Glomerular endothelial cell (primary cell): ENCODE data around the gene CYS1. TPM values are rescaled to one million over a fixed set of nuclear protein-coding genes. Genes with fewer than 3 reads are reported as not detected.
"Not testable (repeated sequence)": the region's sequence is repeated elsewhere in the genome, so short reads cannot be mapped to it uniquely, and the experiment has no call there.

Experiments used
- DNase-seq: peaks from one replicate; pipeline ENCODE4 v3.0.0-alpha.2; 2011; ENCODE audit warnings: low read depth, low spot score; ENCODE audit errors: extremely low read depth
- total RNA-seq: library from RNA; depleted of rRNA; stranded (reverse); fragments of >200 nt; gene quantifications from 2 replicates; pipeline ENCODE4 v1.2.3, GENCODE V29; 2015

The CYS1 gene
- total RNA-seq, 1 donor from 2014 or later = 0.12 TPM

GRCh38 chr2:10016001-10016801 lies 64.0 kb downstream of the CYS1 start:
- DNase-seq = no peak

GRCh38 chr2:10015376-10015989 lies 64.7 kb downstream of the CYS1 start:
- DNase-seq = not testable (repeated sequence)

- DNase-seq = no peak
These were observed 65.6 kb downstream of the CYS1 start for GRCh38 chr2:10014418-10015190.

- DNase-seq = not testable (repeated sequence)
These were observed 66.4 kb downstream of the CYS1 start for GRCh38 chr2:10013651-10014417.

GRCh38 chr2:10012963-10013461 lies 67.2 kb downstream of the CYS1 start:
- no peak for DNase-seq

GRCh38 chr2:10012366-10012962 lies 67.7 kb downstream of the CYS1 start:
- not testable (repeated sequence) for DNase-seq

GRCh38 chr2:10011606-10012325 lies 68.4 kb downstream of the CYS1 start:
- not testable (repeated sequence) for DNase-seq

- DNase-seq = not testable (repeated sequence)
These were observed 69.2 kb downstream of the CYS1 start for GRCh38 chr2:10010861-10011605.

- no peak for DNase-seq
These were observed 70.1 kb downstream of the CYS1 start for GRCh38 chr2:10009811-10010781.

- DNase-seq = no peak
These were observed 70.9 kb downstream of the CYS1 start for GRCh38 chr2:10009271-10009810.

GRCh38 chr2:10008809-10009176 lies 71.4 kb downstream of the CYS1 start:
- no peak for DNase-seq

- no peak for DNase-seq
These were observed 72.0 kb downstream of the CYS1 start for GRCh38 chr2:10007921-10008808.

- DNase-seq = no peak
These were observed 72.8 kb downstream of the CYS1 start for GRCh38 chr2:10007435-10007834.
